CD4-positive, alpha-beta T cell treated with Interleukin-2 at 100 ng/mL for 4 hours (primary cell): Measurements from ENCODE around the gene TRMO.

Experiments
- DNase-seq: peaks from one replicate; pipeline ENCODE4 v3.0.0-alpha.2; 2020; ENCODE audit warnings: low spot score

TRMO gene

GRCh38 chr9:97938081-97938644 is 15.9 kb upstream of the TRMO start, which contains the start of gene HEMGN:
Gene HEMGN, minus strand, starts transcription at chr9:97938172. Its CDS starts 36 bp downstream, at chr9:97938136.
- peak; percentile 54 for DNase-seq

- DNase-seq, result no peak
Observed at GRCh38 chr9:97936998-97937397, 14.7 kb upstream of the TRMO start.

- DNase-seq, result no peak
Observed at GRCh38 chr9:97935276-97935675, 13.0 kb upstream of the TRMO start.

- no peak for DNase-seq
Observed at GRCh38 chr9:97934321-97935115, 12.2 kb upstream of the TRMO start.

GRCh38 chr9:97933297-97933998 is 11.1 kb upstream of the TRMO start:
- DNase-seq, result no peak

GRCh38 chr9:97930972-97931371 is 8.7 kb upstream of the TRMO start:
- peak; percentile 33 for DNase-seq

- DNase-seq, result no peak
Observed at GRCh38 chr9:97928986-97929604, 6.8 kb upstream of the TRMO start.

GRCh38 chr9:97925497-97926334 is 3.4 kb upstream of the TRMO start:
- DNase-seq, result no peak

- no peak for DNase-seq
Observed at GRCh38 chr9:97924386-97924785, 2.1 kb upstream of the TRMO start.

- peak; percentile 86 for DNase-seq
Observed at GRCh38 chr9:97923529-97924108, 1.3 kb upstream of the TRMO start.

GRCh38 chr9:97919217-97919813 is 3.0 kb downstream of the TRMO start:
- no peak for DNase-seq

GRCh38 chr9:97918611-97919010 is 3.7 kb downstream of the TRMO start:
- DNase-seq, result peak; percentile 32

- no peak for DNase-seq
Observed at GRCh38 chr9:97911970-97912369, 10.3 kb downstream of the TRMO start.

GRCh38 chr9:97911528-97911927 is 10.8 kb downstream of the TRMO start:
- no peak for DNase-seq

- peak; percentile 68 for DNase-seq
Observed at GRCh38 chr9:97910357-97910756, 11.9 kb downstream of the TRMO start.

GRCh38 chr9:97908705-97909104 is 13.6 kb downstream of the TRMO start:
- DNase-seq, result peak; percentile 71

- no peak for DNase-seq
Observed at GRCh38 chr9:97907632-97908031, 14.7 kb downstream of the TRMO start.

- DNase-seq, result peak; percentile 30
Observed at GRCh38 chr9:97907046-97907445, 15.3 kb downstream of the TRMO start.

- DNase-seq, result peak; percentile 72
Observed at GRCh38 chr9:97906236-97906831, 16.0 kb downstream of the TRMO start.

GRCh38 chr9:97905228-97905627 is 17.1 kb downstream of the TRMO start:
- peak; percentile 83 for DNase-seq
